IMR-90 (cell line): ENCODE measurements around the gene CLCN6. TPM values are rescaled to one million over a fixed set of nuclear protein-coding genes. Genes with fewer than 3 reads are reported as not detected.

ENCODE experiments used
- ATAC-seq: fragments of 200-7000 bp; cut with Tn5 transposase; 2 replicates; pipeline ENCODE4 v1.9.1; 2020; ENCODE audit warnings: low read depth, mild to moderate bottlenecking, moderate library complexity
- BruUV-seq: library from RNA; stranded (reverse); fragments of 400-500 nt; replicated peaks from 2 replicates; lab custom pipeline; 2021; lab: Mats Ljungman, UMichigan
- CTCF ChIA-PET: fragments of 300-600 bp; formaldehyde crosslinking; extraction: SDS; loops from one replicate; lab custom pipeline; 2021; ENCODE audit warnings: antibody characterized with exemption; lab: Yijun Ruan, JAX
- POLR2A ChIA-PET: fragments of 300-600 bp; sonication (Branson Sonifier 250); formaldehyde crosslinking; loops from one replicate; lab custom pipeline; 2022; ENCODE audit warnings: antibody characterized with exemption; ENCODE audit not compliant: unreplicated experiment; lab: Charles Lee
- DNase-seq: peaks from one replicate; pipeline ENCODE4 v3.0.0; 2013
- H2AFZ ChIP-seq: replicated peaks from 2 replicates; pipeline ENCODE3; 2013; ENCODE audit warnings: low read length, mild to moderate bottlenecking; ENCODE audit not compliant: poor library complexity
- H2AK5ac ChIP-seq: 2 replicates; pipeline ENCODE4 v1.6.1; 2013; ENCODE audit warnings: low read depth, low read length, inconsistent platforms
- H2AK9ac ChIP-seq: replicated peaks from 2 replicates; pipeline ENCODE3; 2013; ENCODE audit warnings: mild to moderate bottlenecking, low read depth, low read length, moderate library complexity; ENCODE audit not compliant: poor library complexity
- H2BK120ac ChIP-seq: 2 replicates; pipeline ENCODE4 v1.6.1; 2013; ENCODE audit warnings: low read depth, low read length, inconsistent platforms
- H2BK15ac ChIP-seq: 3 replicates; pipeline ENCODE4 v1.6.1; 2013; ENCODE audit warnings: low read depth, low read length, inconsistent platforms
- H2BK20ac ChIP-seq: 2 replicates; pipeline ENCODE4 v1.6.1; 2013; ENCODE audit warnings: low read depth, mild to moderate bottlenecking, inconsistent platforms, low read length, moderate library complexity
- H2BK5ac ChIP-seq: 2 replicates; pipeline ENCODE4 v1.6.1; 2013; ENCODE audit warnings: mild to moderate bottlenecking, low read depth, low read length, inconsistent platforms; ENCODE audit not compliant: poor library complexity, severe bottlenecking
- H3K14ac ChIP-seq: replicated peaks from 2 replicates; pipeline ENCODE4 v1.6.1; 2013; ENCODE audit warnings: low read depth, low read length, inconsistent platforms
- H3K18ac ChIP-seq: 2 replicates; pipeline ENCODE4 v1.6.1; 2013; ENCODE audit warnings: low read depth, low read length, control low read depth
- H3K23ac ChIP-seq: 2 replicates; pipeline ENCODE4 v1.6.1; 2013; ENCODE audit warnings: low read depth, low read length, inconsistent platforms
- H3K27ac ChIP-seq: 2 replicates; pipeline ENCODE4 v1.5.1; 2013; ENCODE audit warnings: mild to moderate bottlenecking, control low read depth, low read length; ENCODE audit not compliant: insufficient read depth
- H3K27me3 ChIP-seq: 2 replicates; pipeline ENCODE4 v1.6.1; 2013; ENCODE audit warnings: low read length; ENCODE audit not compliant: control insufficient read depth, insufficient read depth
- H3K36me3 ChIP-seq: 2 replicates; pipeline ENCODE4 v1.6.1; 2013; ENCODE audit warnings: low read length, mixed read lengths; ENCODE audit not compliant: control insufficient read depth, insufficient read depth
- H3K4ac ChIP-seq: 2 replicates; pipeline ENCODE4 v1.6.1; 2013; ENCODE audit warnings: low read depth, low read length, inconsistent platforms
- H3K4me1 ChIP-seq: 2 replicates; pipeline ENCODE4 v1.6.1; 2013; ENCODE audit warnings: low read length, mixed read lengths; ENCODE audit not compliant: control insufficient read depth, insufficient read depth
- H3K4me2 ChIP-seq: 2 replicates; pipeline ENCODE4 v1.6.1; 2013; ENCODE audit warnings: low read depth, mild to moderate bottlenecking, control low read depth, low read length, moderate library complexity
- H3K4me3 ChIP-seq: 2 replicates; pipeline ENCODE4 v1.5.1; 2013; ENCODE audit warnings: low read depth, mild to moderate bottlenecking, control low read depth, low read length, moderate library complexity; ENCODE audit not compliant: insufficient read depth
- H3K56ac ChIP-seq: 2 replicates; pipeline ENCODE4 v1.6.1; 2013; ENCODE audit warnings: low read length, inconsistent platforms; ENCODE audit not compliant: insufficient read depth; ENCODE audit errors: extremely low read depth
- H3K79me1 ChIP-seq, 2 experiments: 2 replicates each; pipeline ENCODE4 v1.6.1; 2013; ENCODE audit warnings: low read length in 2 of 2, inconsistent platforms in 1 of 2, low read depth in 1 of 2
- H3K9ac ChIP-seq: 2 replicates; pipeline ENCODE4 v1.6.1; 2013; ENCODE audit warnings: low read depth, low read length, control low read depth
- H3K9me1 ChIP-seq: 2 replicates; pipeline ENCODE4 v1.6.1; 2013; ENCODE audit warnings: low read length, inconsistent platforms; ENCODE audit not compliant: insufficient read depth
- H3K9me3 ChIP-seq: 2 replicates; pipeline ENCODE4 v1.6.1; 2013; ENCODE audit warnings: low read length; ENCODE audit not compliant: control insufficient read depth, insufficient read depth
- H4K20me1 ChIP-seq: 2 replicates; pipeline ENCODE4 v1.6.1; 2013; ENCODE audit warnings: low read length, inconsistent platforms; ENCODE audit not compliant: insufficient read depth
- H4K5ac ChIP-seq: 2 replicates; pipeline ENCODE4 v1.6.1; 2013; ENCODE audit warnings: mild to moderate bottlenecking, low read depth, low read length, control low read depth
- H4K8ac ChIP-seq, 2 experiments: 2 replicates each; pipeline ENCODE4 v1.6.1; 2013; ENCODE audit warnings: low read depth in 2 of 2, low read length in 2 of 2, control low read depth in 1 of 2, inconsistent platforms in 1 of 2
- H4K91ac ChIP-seq: 2 replicates; pipeline ENCODE4 v1.6.1; 2013; ENCODE audit warnings: low read depth, low read length, inconsistent platforms; ENCODE audit not compliant: insufficient read depth
- BHLHE40 ChIP-seq: fragments of 150-350 bp; IDR thresholded peaks from 2 replicates; pipeline ENCODE4 v1.6.1; 2016; ENCODE audit warnings: mild to moderate bottlenecking, low read depth, low read length
- CEBPB ChIP-seq: IDR thresholded peaks from 2 replicates; pipeline ENCODE4 v1.6.1; 2012; ENCODE audit warnings: low read depth, low read length, improper control_type of control experiment
- CHD1 ChIP-seq: IDR thresholded peaks from 2 replicates; pipeline ENCODE4 v1.6.1; 2012; ENCODE audit warnings: low read depth, low read length, improper control_type of control experiment
- ELK1 ChIP-seq: fragments of 150-350 bp; IDR thresholded peaks from 2 replicates; pipeline ENCODE4 v1.6.1; 2016; ENCODE audit warnings: low read depth, mild to moderate bottlenecking, low read length, moderate library complexity, borderline replicate concordance
- FOS ChIP-seq: fragments of 150-350 bp; IDR thresholded peaks from 2 replicates; pipeline ENCODE4 v1.6.1; 2016; ENCODE audit warnings: low read depth, low read length
- MAFK ChIP-seq: IDR thresholded peaks from 2 replicates; pipeline ENCODE4 v1.6.1; 2012; ENCODE audit warnings: low read depth, low read length, improper control_type of control experiment
- MAZ ChIP-seq: IDR thresholded peaks from 2 replicates; pipeline ENCODE4 v1.6.1; 2012; ENCODE audit warnings: low read depth, mild to moderate bottlenecking, low read length, improper control_type of control experiment, moderate library complexity, borderline replicate concordance
- MXI1 ChIP-seq: IDR thresholded peaks from 2 replicates; pipeline ENCODE4 v1.6.1; 2012; ENCODE audit warnings: low read depth, mild to moderate bottlenecking, low read length, moderate library complexity, borderline replicate concordance
- NFE2L2 ChIP-seq: fragments of 150-350 bp; IDR thresholded peaks from 2 replicates; pipeline ENCODE4 v1.6.1; 2016; ENCODE audit warnings: low read depth, mild to moderate bottlenecking, low read length
- POLR2A ChIP-seq: IDR thresholded peaks from 2 replicates; pipeline ENCODE4 v1.6.1; 2012; ENCODE audit warnings: mild to moderate bottlenecking, low read depth, low read length
- RAD21 ChIP-seq: IDR thresholded peaks from 2 replicates; pipeline ENCODE4 v1.6.1; 2012; ENCODE audit warnings: low read length, improper control_type of control experiment
- RCOR1 ChIP-seq: IDR thresholded peaks from 2 replicates; pipeline ENCODE4 v1.6.1; 2012; ENCODE audit warnings: mild to moderate bottlenecking, low read length, improper control_type of control experiment; ENCODE audit not compliant: insufficient replicate concordance
- RFX5 ChIP-seq: IDR thresholded peaks from 2 replicates; pipeline ENCODE4 v1.8.0; 2012; ENCODE audit warnings: low read depth, mild to moderate bottlenecking, low read length, moderate library complexity
- SMC3 ChIP-seq: fragments of 150-350 bp; IDR thresholded peaks from 2 replicates; pipeline ENCODE4 v1.6.1; 2016; ENCODE audit warnings: low read depth, mild to moderate bottlenecking, antibody characterized with exemption, low read length, moderate library complexity
- USF2 ChIP-seq: fragments of 150-350 bp; IDR thresholded peaks from 2 replicates; pipeline ENCODE4 v1.6.1; 2017; ENCODE audit warnings: mild to moderate bottlenecking, antibody characterized with exemption, low read length, low read depth
- WGBS, 2 experiments: methylation state at CpG; one replicate each; pipeline versions ENCODE4 v1.1.5 to v1.1.7; 2013; ENCODE audit warnings: missing lambda C conversion rate in 2 of 2; ENCODE audit not compliant: insufficient read length in 1 of 2; ENCODE audit errors: extremely low coverage in 2 of 2; 5-methylcytosine and 5-hydroxymethylcytosine counted together
- dilution Hi-C: fragments of 300-500 bp; cut with HindIII; formaldehyde crosslinking; loops from one replicate; pipeline ENCODE4 v1.14.3; 2018; ENCODE audit warnings: low sequenced_read_pairs; ENCODE audit not compliant: unreplicated experiment
- in situ Hi-C: fragments of 300-500 bp; cut with MboI; formaldehyde crosslinking; loops from 3 replicates; pipeline ENCODE4 v1.14.3; 2019; ENCODE audit warnings: low sequenced_read_pairs, inconsistent platforms, mixed read lengths
- intact Hi-C: fragments of 100-400 bp; cut with micrococcal nuclease; formaldehyde crosslinking; loops from 2 replicates; pipeline ENCODE4 v1.10.0; 2022
- polyA plus RNA-seq, 3 experiments: library from polyadenylated mRNA; depleted of rRNA; stranded (reverse); fragments of >200 nt; gene quantifications; 2 replicates each; pipeline ENCODE4 v1.2.3, GENCODE V29; 2012; ENCODE audit warnings: low replicate concordance in 1 of 3
- total RNA-seq: library from RNA; depleted of rRNA; stranded (reverse); fragments of >200 nt; gene quantifications from 2 replicates; pipeline ENCODE4 v1.2.3, GENCODE V29; 2012
- TF ChIP-seq, protein P1 (sequence below): conservative IDR thresholded peaks from 2 replicates; pipeline ENCODE4 v1.5.1; 2012; ENCODE audit warnings: mild to moderate bottlenecking, low read depth, low read length, improper control_type of control experiment

The CLCN6 gene
- total and polyA plus RNA-seq, 2 of the 4 experiments (the other 2 are of a cell fraction): 4.1 to 10.6 TPM

GRCh38 chr1:11887666-11888007 lies 81.6 kb downstream of the CLCN6 start:
- no peak overlapping the region for H2BK5ac ChIP-seq
- no peaks in the 10 kb centered on the region for H3K79me1 ChIP-seq
- no peak overlapping the region for H3K23ac ChIP-seq
- H2AFZ ChIP-seq: no peak overlapping the region
- ChIA-PET CTCF (no interaction called here), POLR2A (interaction anchor here (1.2 kb wide), 1 partner anchor 20 kb away, joined by 3 read pairs; no protein-coding TSS in a partner anchor)
- BruUV-seq: no TSS peak
- H2AK9ac ChIP-seq: no peak overlapping the region
- no peak overlapping the region for H4K91ac ChIP-seq
- no peak overlapping the region for H2AK5ac ChIP-seq
- H3K4me1 ChIP-seq: no peaks in the 10 kb centered on the region
- DNase-seq (no peak), ATAC-seq (no peak)
- no peak overlapping the region for H2BK20ac ChIP-seq
- no peak overlapping the region for H3K56ac ChIP-seq
- no peaks in the 10 kb centered on the region for H3K36me3 ChIP-seq
- no peak overlapping the region for H3K14ac ChIP-seq
- H3K4me3 ChIP-seq: no peak overlapping the region
- H3K27ac ChIP-seq: no peak overlapping the region
- H3K9ac ChIP-seq: no peak overlapping the region
- no peak overlapping the region for H4K8ac ChIP-seq
- H3K4ac ChIP-seq: no peak overlapping the region
- 61% methylated on average over 5 of the region's 7 CpGs; no CpG with 5 or more reads in 1 of the 2 experiments for WGBS, 2 experiments
- H3K4me2 ChIP-seq: no peak overlapping the region
- H3K9me3 ChIP-seq: no peaks in the 10 kb centered on the region
- H2BK120ac ChIP-seq: no peak overlapping the region
- H3K27me3 ChIP-seq: peaks cover 50% of the 10 kb centered on the region
- TF ChIP-seq MAFK: no peak
- no peak for TF ChIP-seq POLR2A
- TF ChIP-seq CEBPB: no peak
- no peak for TF ChIP-seq RAD21
- TF ChIP-seq RCOR1: no peak
- TF ChIP-seq, protein P1, sequence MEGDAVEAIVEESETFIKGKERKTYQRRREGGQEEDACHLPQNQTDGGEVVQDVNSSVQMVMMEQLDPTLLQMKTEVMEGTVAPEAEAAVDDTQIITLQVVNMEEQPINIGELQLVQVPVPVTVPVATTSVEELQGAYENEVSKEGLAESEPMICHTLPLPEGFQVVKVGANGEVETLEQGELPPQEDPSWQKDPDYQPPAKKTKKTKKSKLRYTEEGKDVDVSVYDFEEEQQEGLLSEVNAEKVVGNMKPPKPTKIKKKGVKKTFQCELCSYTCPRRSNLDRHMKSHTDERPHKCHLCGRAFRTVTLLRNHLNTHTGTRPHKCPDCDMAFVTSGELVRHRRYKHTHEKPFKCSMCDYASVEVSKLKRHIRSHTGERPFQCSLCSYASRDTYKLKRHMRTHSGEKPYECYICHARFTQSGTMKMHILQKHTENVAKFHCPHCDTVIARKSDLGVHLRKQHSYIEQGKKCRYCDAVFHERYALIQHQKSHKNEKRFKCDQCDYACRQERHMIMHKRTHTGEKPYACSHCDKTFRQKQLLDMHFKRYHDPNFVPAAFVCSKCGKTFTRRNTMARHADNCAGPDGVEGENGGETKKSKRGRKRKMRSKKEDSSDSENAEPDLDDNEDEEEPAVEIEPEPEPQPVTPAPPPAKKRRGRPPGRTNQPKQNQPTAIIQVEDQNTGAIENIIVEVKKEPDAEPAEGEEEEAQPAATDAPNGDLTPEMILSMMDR: no peak
- no peak for TF ChIP-seq BHLHE40
- TF ChIP-seq CHD1: no peak
- no peak for TF ChIP-seq ELK1
- no peak for TF ChIP-seq RFX5
- TF ChIP-seq MAZ: no peak
- TF ChIP-seq NFE2L2: no peak
- no peak for TF ChIP-seq MXI1
- no peak for TF ChIP-seq FOS
- no peak for TF ChIP-seq USF2
- no peak for TF ChIP-seq SMC3
- intact Hi-C loops: no loop called here
- H4K20me1 ChIP-seq: no peaks in the 10 kb centered on the region
- in situ Hi-C loops: no loop called here
- H3K9me1 ChIP-seq: no peaks in the 10 kb centered on the region
- H3K18ac ChIP-seq: no peak overlapping the region
- dilution Hi-C loops: no loop called here
- H2BK15ac ChIP-seq: no peak overlapping the region
- no peak overlapping the region for H4K5ac ChIP-seq
